ENCODE measurements around the gene KCNA5. TPM values are rescaled to one million over a fixed set of nuclear protein-coding genes. Genes with fewer than 3 reads are reported as not detected.
A peak's percentile ranks its signal among the peaks of the same experiment; 100 is the strongest.

KCNA5 gene
- polyA plus RNA-seq, 3 donors, result not detected

DNA sequence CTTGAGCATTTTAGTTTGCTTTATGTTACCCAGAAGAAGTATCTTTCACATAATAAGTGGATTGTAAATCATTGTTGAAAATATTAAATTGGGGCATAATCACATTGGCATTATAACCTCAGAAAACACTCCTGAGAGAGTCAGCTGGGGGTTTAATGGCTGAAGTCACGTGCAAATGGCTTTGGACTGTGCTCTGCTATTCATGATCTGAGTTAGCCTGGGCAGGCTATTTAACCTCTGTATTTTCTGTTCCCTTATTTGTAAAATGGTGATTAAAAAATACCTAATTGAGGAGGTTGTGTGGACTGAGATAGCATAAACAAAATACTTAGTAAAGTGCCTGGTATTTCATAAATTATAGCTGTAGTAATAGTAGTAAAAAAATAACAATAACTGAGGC, 24.9 kb downstream of the KCNA5 start:
- Histone ChIP-seq H3K79me2 (ENCODE audit: insufficient read depth, low read length) (no peaks in the 10 kb centered on the region), H3K9me3 (replicated peaks in 1 of 2; ENCODE audit: control insufficient read depth in 1 of 2, insufficient read depth in 1 of 2, low read length in 2 of 2) (no peaks in the 10 kb centered on the region)
- WGBS (ENCODE audit: insufficient coverage), result no CpG with 5 or more reads among the region's 1 CpG

DNA sequence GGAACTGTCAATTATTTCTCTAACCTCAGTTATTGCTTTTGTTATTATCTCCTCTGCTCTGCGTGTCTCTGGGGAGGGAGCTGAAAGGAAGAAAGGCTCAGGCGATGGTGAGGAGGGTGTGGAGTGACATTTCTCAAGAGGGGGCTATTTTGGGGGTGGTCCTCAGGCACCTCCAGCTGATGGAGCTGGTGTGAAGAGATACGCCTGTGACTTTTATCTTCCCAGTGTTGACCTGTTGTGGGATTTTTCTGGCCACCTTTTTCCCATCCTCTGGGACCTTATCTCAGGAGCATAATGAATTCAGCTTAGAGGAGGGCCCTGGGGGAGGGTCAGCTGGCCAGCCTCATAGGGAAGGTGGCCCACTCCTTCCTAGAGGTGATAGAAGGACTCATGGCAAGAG, 26.4 kb downstream of the KCNA5 start:
- H3K9me3 Mint-ChIP-seq, result peaks cover 0 to 3% (median 0%) of the 10 kb centered on the region in 7 donors
- H3K36me3 ChIP-seq (replicated peaks in 1 of 2; ENCODE audit: control insufficient read depth in 1 of 2, insufficient read depth in 2 of 2, low read length in 2 of 2), result no peaks in the 10 kb centered on the region
- no peaks in the 10 kb centered on the region for H3K4me1 ChIP-seq (ENCODE audit: control insufficient read depth in 1 of 2, insufficient read depth in 2 of 2, low read length in 2 of 2)
- H3K27ac Mint-ChIP-seq, result no peak overlapping the region
- no peak overlapping the region for H3K27ac ChIP-seq (ENCODE audit: low read depth in 1 of 2, low read length in 2 of 2)
- no peaks in the 10 kb centered on the region for H3K36me3 Mint-ChIP-seq
- no peak overlapping the region for H3K4me2 ChIP-seq (replicated peaks; ENCODE audit: extremely low read depth, low read length, poor library complexity, severe bottlenecking)
- no peak overlapping the region for H3K9ac ChIP-seq (ENCODE audit: insufficient read depth, low read length, poor library complexity, severe bottlenecking)
- no peaks in the 10 kb centered on the region for H3K9me3 ChIP-seq (replicated peaks in 1 of 2; ENCODE audit: control insufficient read depth in 1 of 2, insufficient read depth in 1 of 2, low read length in 2 of 2)
- no peaks in the 10 kb centered on the region for H3K4me1 Mint-ChIP-seq
- intact Hi-C loops (cut with micrococcal nuclease), result no loop called here
- TF ChIP-seq, protein P1, sequence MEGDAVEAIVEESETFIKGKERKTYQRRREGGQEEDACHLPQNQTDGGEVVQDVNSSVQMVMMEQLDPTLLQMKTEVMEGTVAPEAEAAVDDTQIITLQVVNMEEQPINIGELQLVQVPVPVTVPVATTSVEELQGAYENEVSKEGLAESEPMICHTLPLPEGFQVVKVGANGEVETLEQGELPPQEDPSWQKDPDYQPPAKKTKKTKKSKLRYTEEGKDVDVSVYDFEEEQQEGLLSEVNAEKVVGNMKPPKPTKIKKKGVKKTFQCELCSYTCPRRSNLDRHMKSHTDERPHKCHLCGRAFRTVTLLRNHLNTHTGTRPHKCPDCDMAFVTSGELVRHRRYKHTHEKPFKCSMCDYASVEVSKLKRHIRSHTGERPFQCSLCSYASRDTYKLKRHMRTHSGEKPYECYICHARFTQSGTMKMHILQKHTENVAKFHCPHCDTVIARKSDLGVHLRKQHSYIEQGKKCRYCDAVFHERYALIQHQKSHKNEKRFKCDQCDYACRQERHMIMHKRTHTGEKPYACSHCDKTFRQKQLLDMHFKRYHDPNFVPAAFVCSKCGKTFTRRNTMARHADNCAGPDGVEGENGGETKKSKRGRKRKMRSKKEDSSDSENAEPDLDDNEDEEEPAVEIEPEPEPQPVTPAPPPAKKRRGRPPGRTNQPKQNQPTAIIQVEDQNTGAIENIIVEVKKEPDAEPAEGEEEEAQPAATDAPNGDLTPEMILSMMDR (IDR thresholded peaks at IDR 0.05), result no peak
- no peak overlapping the region for H2AFZ ChIP-seq (ENCODE audit: insufficient read depth, low read depth, low read length, poor library complexity, severe bottlenecking)
- no peaks in the 10 kb centered on the region for H3K79me2 ChIP-seq (ENCODE audit: insufficient read depth, low read length)
- H3K4me3 ChIP-seq (replicated peaks in 1 of 3; ENCODE audit: low read depth in 2 of 3, low read length in 3 of 3), result no peak overlapping the region
- peak overlapping the region in 1 of 2 donors; percentile 23 for H3K4me3 Mint-ChIP-seq
- no peak for DNase-seq
- H3K27me3 Mint-ChIP-seq (ENCODE audit: low read depth in 3 of 3), result peaks cover 1 to 7% (median 4%) of the 10 kb centered on the region in 3 donors
- no peaks in the 10 kb centered on the region for H3K27me3 ChIP-seq (ENCODE audit: control insufficient read depth in 2 of 2, insufficient read depth in 2 of 2, low read length in 2 of 2)
- 80% methylated on average over 1 of the region's 3 CpGs for WGBS (ENCODE audit: insufficient coverage)
- H4K20me1 ChIP-seq (ENCODE audit: insufficient read depth, low read length), result no peaks in the 10 kb centered on the region

More for the DNA sequence above, 24.9 kb downstream of the KCNA5 start:
- no peak overlapping the region for H3K27ac Mint-ChIP-seq
- Histone ChIP-seq H3K4me1 (ENCODE audit: control insufficient read depth in 1 of 2, insufficient read depth in 2 of 2, low read length in 2 of 2) (no peaks in the 10 kb centered on the region), H3K27ac (ENCODE audit: low read depth in 1 of 2, low read length in 2 of 2) (no peak overlapping the region), H3K27me3 (ENCODE audit: control insufficient read depth in 2 of 2, insufficient read depth in 2 of 2, low read length in 2 of 2) (no peaks in the 10 kb centered on the region), H4K20me1 (ENCODE audit: insufficient read depth, low read length) (no peaks in the 10 kb centered on the region), H3K4me2 (replicated peaks; ENCODE audit: extremely low read depth, low read length, poor library complexity, severe bottlenecking) (no peak overlapping the region), H3K9ac (ENCODE audit: insufficient read depth, low read length, poor library complexity, severe bottlenecking) (no peak overlapping the region), H3K36me3 (replicated peaks in 1 of 2; ENCODE audit: control insufficient read depth in 1 of 2, insufficient read depth in 2 of 2, low read length in 2 of 2) (no peaks in the 10 kb centered on the region), H3K4me3 (replicated peaks in 1 of 3; ENCODE audit: low read depth in 2 of 3, low read length in 3 of 3) (no peak overlapping the region), H2AFZ (ENCODE audit: insufficient read depth, low read depth, low read length, poor library complexity, severe bottlenecking) (no peak overlapping the region)
- H3K4me1 Mint-ChIP-seq, result no peaks in the 10 kb centered on the region
- no peaks in the 10 kb centered on the region for H3K36me3 Mint-ChIP-seq
- peaks cover 0 to 7% (median 4%) of the 10 kb centered on the region in 3 donors for H3K27me3 Mint-ChIP-seq (ENCODE audit: low read depth in 3 of 3)
- H3K4me3 Mint-ChIP-seq, result no peak overlapping the region
- TF ChIP-seq, protein P1 (IDR thresholded peaks at IDR 0.05), result no peak
- DNase-seq, result no peak
- H3K9me3 Mint-ChIP-seq, result peaks cover 0 to 3% (median 0%) of the 10 kb centered on the region in 7 donors
- intact Hi-C loops (cut with micrococcal nuclease), result no loop called here

Measured in CD14-positive monocyte (primary cell).